ENCODE data around the gene ASXL3.

Gene ASXL3

GRCh38 chr18:33676593-33676992, 98.6 kb downstream of the ASXL3 start:
- no peaks in the 10 kb centered on the region for H3K4me1 ChIP-seq (ENCODE audit: control insufficient read depth, insufficient read depth, low read length)
- no peaks in the 10 kb centered on the region for H3K9me3 ChIP-seq (ENCODE audit: control insufficient read depth, low read length)
- 93 to 100% methylated on average over 1 of the region's 1 CpG for WGBS, 2 experiments
- no peaks in the 10 kb centered on the region for H3K36me3 ChIP-seq (ENCODE audit: control insufficient read depth, insufficient read depth, low read length)
- H3K27me3 ChIP-seq (ENCODE audit: control insufficient read depth, insufficient read depth, low read length, poor library complexity, severe bottlenecking) = no peaks in the 10 kb centered on the region
- no peak overlapping the region for H3K4me3 ChIP-seq (ENCODE audit: insufficient read depth, low read depth, low read length)
- no peak overlapping the region for H3K27ac ChIP-seq (ENCODE audit: insufficient read depth, low read depth, low read length, poor library complexity, severe bottlenecking)

GRCh38 chr18:33677891-33678290, 99.9 kb downstream of the ASXL3 start:
- Histone ChIP-seq H3K4me1 (ENCODE audit: control insufficient read depth, insufficient read depth, low read length) (no peaks in the 10 kb centered on the region), H3K27ac (ENCODE audit: insufficient read depth, low read depth, low read length, poor library complexity, severe bottlenecking) (no peak overlapping the region), H3K9me3 (ENCODE audit: control insufficient read depth, low read length) (no peaks in the 10 kb centered on the region), H3K4me3 (ENCODE audit: insufficient read depth, low read depth, low read length) (no peak overlapping the region), H3K36me3 (ENCODE audit: control insufficient read depth, insufficient read depth, low read length) (no peaks in the 10 kb centered on the region), H3K27me3 (ENCODE audit: control insufficient read depth, insufficient read depth, low read length, poor library complexity, severe bottlenecking) (no peaks in the 10 kb centered on the region)
- WGBS, 2 experiments = 100% methylated on average over 1 of the region's 2 CpGs

- no peak overlapping the region for H3K4me3 ChIP-seq (ENCODE audit: insufficient read depth, low read depth, low read length)
- H3K36me3 ChIP-seq (ENCODE audit: control insufficient read depth, insufficient read depth, low read length) = no peaks in the 10 kb centered on the region
- H3K4me1 ChIP-seq (ENCODE audit: control insufficient read depth, insufficient read depth, low read length) = no peaks in the 10 kb centered on the region
- H3K9me3 ChIP-seq (ENCODE audit: control insufficient read depth, low read length) = no peaks in the 10 kb centered on the region
- H3K27me3 ChIP-seq (ENCODE audit: control insufficient read depth, insufficient read depth, low read length, poor library complexity, severe bottlenecking) = no peaks in the 10 kb centered on the region
- H3K27ac ChIP-seq (ENCODE audit: insufficient read depth, low read depth, low read length, poor library complexity, severe bottlenecking) = no peak overlapping the region
- WGBS, 2 experiments = 93 to 95% methylated on average over 6 of the region's 6 CpGs
These were observed 104.4 kb downstream of the ASXL3 start for GRCh38 chr18:33682436-33682835.

DNA sequence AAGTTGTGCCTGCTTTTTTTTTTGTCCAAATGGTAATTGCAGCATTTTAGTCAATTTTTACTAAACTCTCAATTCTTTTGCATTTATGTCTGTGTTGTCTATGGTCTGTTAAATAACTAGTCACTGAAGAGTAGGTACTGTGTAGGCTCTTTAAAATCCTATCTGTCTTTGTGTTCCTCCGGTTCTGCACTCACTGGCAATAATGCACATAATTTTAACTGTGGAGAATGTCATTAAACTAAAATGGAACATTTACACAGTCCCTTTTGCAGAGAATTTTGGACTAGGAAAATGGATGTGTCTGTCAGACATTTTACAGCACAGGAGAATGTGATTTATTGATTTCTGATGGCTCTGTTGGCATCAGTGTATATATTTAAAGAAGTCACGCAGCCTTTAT, 116.6 kb downstream of the ASXL3 start:
- H3K4me3 ChIP-seq (ENCODE audit: insufficient read depth, low read depth, low read length) = no peak overlapping the region
- H3K9me3 ChIP-seq (ENCODE audit: control insufficient read depth, low read length) = no peaks in the 10 kb centered on the region
- H3K4me1 ChIP-seq (ENCODE audit: control insufficient read depth, insufficient read depth, low read length) = no peaks in the 10 kb centered on the region
- WGBS, 2 experiments = 98 to 100% methylated on average over 1 to 2 of the region's 2 CpGs
- peaks cover 4% of the 10 kb centered on the region for H3K36me3 ChIP-seq (ENCODE audit: control insufficient read depth, insufficient read depth, low read length)
- H3K27ac ChIP-seq (ENCODE audit: insufficient read depth, low read depth, low read length, poor library complexity, severe bottlenecking) = no peak overlapping the region
- H3K27me3 ChIP-seq (ENCODE audit: control insufficient read depth, insufficient read depth, low read length, poor library complexity, severe bottlenecking) = no peaks in the 10 kb centered on the region

DNA sequence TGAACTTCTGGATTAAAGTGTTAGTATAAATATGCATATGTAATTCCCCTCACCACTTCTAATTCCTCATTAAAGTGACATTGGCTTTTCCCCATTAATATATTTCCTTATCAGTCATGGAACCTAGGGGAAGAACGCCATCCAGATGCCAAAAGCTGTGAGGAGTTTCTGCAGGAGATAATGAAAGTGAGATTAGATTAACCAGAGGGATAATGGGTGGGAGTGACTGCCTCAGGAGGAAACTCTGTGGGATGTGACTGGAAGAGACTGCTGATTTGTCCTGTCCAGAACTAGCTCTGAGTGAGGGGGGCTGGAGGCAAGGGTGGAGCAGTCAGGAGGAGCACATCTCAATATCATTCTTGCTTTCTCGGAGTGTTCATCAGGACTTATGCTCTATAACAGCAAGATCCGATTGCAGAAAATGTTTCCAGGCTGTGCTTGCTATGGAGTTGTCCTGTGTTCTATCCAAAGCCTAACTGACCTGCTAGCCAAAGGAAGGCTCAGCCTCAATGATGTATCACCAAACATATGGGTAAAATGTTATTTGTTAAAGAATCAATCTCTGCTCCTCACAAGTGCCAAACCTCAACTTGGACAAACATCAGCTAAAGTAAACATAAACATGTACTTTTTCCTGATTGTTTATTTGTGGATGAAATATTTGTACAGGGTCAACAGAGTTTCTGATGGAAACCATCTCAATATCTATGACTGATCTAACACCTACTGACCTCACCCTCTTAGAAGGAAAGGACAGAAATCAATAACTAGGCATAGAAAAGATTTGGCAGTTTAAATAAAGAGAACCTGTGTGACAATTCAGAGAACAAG, 118.5 kb downstream of the ASXL3 start:
- Histone ChIP-seq H3K36me3 (ENCODE audit: control insufficient read depth, insufficient read depth, low read length) (peaks cover 4% of the 10 kb centered on the region), H3K4me3 (ENCODE audit: insufficient read depth, low read depth, low read length) (no peak overlapping the region), H3K4me1 (ENCODE audit: control insufficient read depth, insufficient read depth, low read length) (no peaks in the 10 kb centered on the region), H3K27me3 (ENCODE audit: control insufficient read depth, insufficient read depth, low read length, poor library complexity, severe bottlenecking) (no peaks in the 10 kb centered on the region), H3K27ac (ENCODE audit: insufficient read depth, low read depth, low read length, poor library complexity, severe bottlenecking) (no peak overlapping the region), H3K9me3 (ENCODE audit: control insufficient read depth, low read length) (no peaks in the 10 kb centered on the region)
- WGBS, 2 experiments = 86 to 93% methylated on average over 3 of the region's 3 CpGs

DNA sequence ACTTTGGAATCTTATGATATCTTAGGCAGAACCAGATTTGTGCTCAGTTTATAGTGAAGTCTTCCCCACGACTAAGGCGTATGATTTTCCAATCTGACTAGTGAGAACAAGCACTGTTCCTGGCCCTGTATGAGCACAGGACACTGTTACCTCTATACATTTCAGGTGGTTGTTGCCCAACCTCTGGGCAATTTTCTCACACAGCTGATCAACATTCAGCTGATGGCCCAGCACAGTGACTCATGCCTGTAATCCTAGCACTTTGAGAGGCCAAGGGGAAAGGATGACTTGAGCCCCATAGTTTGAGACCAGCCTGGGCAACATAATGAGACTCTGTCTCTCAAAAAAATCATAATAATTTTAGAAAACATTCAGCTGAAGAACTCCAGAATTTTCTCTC, 119.5 kb downstream of the ASXL3 start:
- 43 to 89% methylated on average over 1 to 2 of the region's 2 CpGs for WGBS, 2 experiments
- Histone ChIP-seq H3K4me1 (ENCODE audit: control insufficient read depth, insufficient read depth, low read length) (no peaks in the 10 kb centered on the region), H3K9me3 (ENCODE audit: control insufficient read depth, low read length) (no peaks in the 10 kb centered on the region), H3K4me3 (ENCODE audit: insufficient read depth, low read depth, low read length) (no peak overlapping the region), H3K27me3 (ENCODE audit: control insufficient read depth, insufficient read depth, low read length, poor library complexity, severe bottlenecking) (no peaks in the 10 kb centered on the region), H3K36me3 (ENCODE audit: control insufficient read depth, insufficient read depth, low read length) (peaks cover 4% of the 10 kb centered on the region), H3K27ac (ENCODE audit: insufficient read depth, low read depth, low read length, poor library complexity, severe bottlenecking) (no peak overlapping the region)

- no peak overlapping the region for H3K4me3 ChIP-seq (ENCODE audit: insufficient read depth, low read depth, low read length)
- H3K9me3 ChIP-seq (ENCODE audit: control insufficient read depth, low read length) = no peaks in the 10 kb centered on the region
- H3K36me3 ChIP-seq (ENCODE audit: control insufficient read depth, insufficient read depth, low read length) = peaks cover 4% of the 10 kb centered on the region
- no peak overlapping the region for H3K27ac ChIP-seq (ENCODE audit: insufficient read depth, low read depth, low read length, poor library complexity, severe bottlenecking)
- no peaks in the 10 kb centered on the region for H3K4me1 ChIP-seq (ENCODE audit: control insufficient read depth, insufficient read depth, low read length)
- WGBS, 2 experiments = 93 to 99% methylated on average over 3 of the region's 3 CpGs
- no peaks in the 10 kb centered on the region for H3K27me3 ChIP-seq (ENCODE audit: control insufficient read depth, insufficient read depth, low read length, poor library complexity, severe bottlenecking)
These were observed 121.4 kb downstream of the ASXL3 start for GRCh38 chr18:33699372-33699771.

GRCh38 chr18:33700513-33700976, 122.5 kb downstream of the ASXL3 start:
- 90 to 95% methylated on average over 3 of the region's 3 CpGs for WGBS, 2 experiments
- Histone ChIP-seq H3K4me1 (ENCODE audit: control insufficient read depth, insufficient read depth, low read length) (no peaks in the 10 kb centered on the region), H3K4me3 (ENCODE audit: insufficient read depth, low read depth, low read length) (no peak overlapping the region), H3K9me3 (ENCODE audit: control insufficient read depth, low read length) (no peaks in the 10 kb centered on the region), H3K27ac (ENCODE audit: insufficient read depth, low read depth, low read length, poor library complexity, severe bottlenecking) (no peak overlapping the region), H3K36me3 (ENCODE audit: control insufficient read depth, insufficient read depth, low read length) (peaks cover 4% of the 10 kb centered on the region), H3K27me3 (ENCODE audit: control insufficient read depth, insufficient read depth, low read length, poor library complexity, severe bottlenecking) (no peaks in the 10 kb centered on the region)

- 100% methylated on average over 1 of the region's 1 CpG for WGBS, 2 experiments
- Histone ChIP-seq H3K27ac (ENCODE audit: insufficient read depth, low read depth, low read length, poor library complexity, severe bottlenecking) (no peak overlapping the region), H3K27me3 (ENCODE audit: control insufficient read depth, insufficient read depth, low read length, poor library complexity, severe bottlenecking) (no peaks in the 10 kb centered on the region), H3K9me3 (ENCODE audit: control insufficient read depth, low read length) (no peaks in the 10 kb centered on the region), H3K4me3 (ENCODE audit: insufficient read depth, low read depth, low read length) (no peak overlapping the region), H3K4me1 (ENCODE audit: control insufficient read depth, insufficient read depth, low read length) (no peaks in the 10 kb centered on the region), H3K36me3 (ENCODE audit: control insufficient read depth, insufficient read depth, low read length) (peaks cover 4% of the 10 kb centered on the region)
These were observed 124.6 kb downstream of the ASXL3 start for GRCh38 chr18:33702625-33703024.

- no CpG with 5 or more reads among the region's 1 CpG for WGBS, 2 experiments
- H3K9me3 ChIP-seq (ENCODE audit: control insufficient read depth, low read length) = no peaks in the 10 kb centered on the region
- no peaks in the 10 kb centered on the region for H3K27me3 ChIP-seq (ENCODE audit: control insufficient read depth, insufficient read depth, low read length, poor library complexity, severe bottlenecking)
- H3K36me3 ChIP-seq (ENCODE audit: control insufficient read depth, insufficient read depth, low read length) = no peaks in the 10 kb centered on the region
- H3K27ac ChIP-seq (ENCODE audit: insufficient read depth, low read depth, low read length, poor library complexity, severe bottlenecking) = no peak overlapping the region
- no peak overlapping the region for H3K4me3 ChIP-seq (ENCODE audit: insufficient read depth, low read depth, low read length)
- H3K4me1 ChIP-seq (ENCODE audit: control insufficient read depth, insufficient read depth, low read length) = no peaks in the 10 kb centered on the region
These were observed 128.4 kb downstream of the ASXL3 start for GRCh38 chr18:33706391-33706790.
